Hindlimb muscle (tissue), 1 donor: Measurements from ENCODE around the gene RFX2. TPM values are rescaled to one million over a fixed set of nuclear protein-coding genes. Genes with fewer than 3 reads are reported as not detected.
"Not testable (repeated sequence)": the region's sequence is repeated elsewhere in the genome, so short reads cannot be mapped to it uniquely, and the experiment has no call there.

ENCODE experiments used
- DNase-seq: peaks from one replicate; pipeline ENCODE4 v3.0.0-alpha.2; 2013
- polyA plus RNA-seq: library from polyadenylated mRNA; unstranded; fragments of 120-200 nt; gene quantifications from one replicate; pipeline ENCODE4 v1.2.1, GENCODE V29; 2013; ENCODE audit not compliant: insufficient read length

RFX2 gene
- polyA plus RNA-seq, 1 donor, result 5.4 TPM

- no peak for DNase-seq
These were observed 36.2 kb downstream of the RFX2 start for GRCh38 chr19:6073858-6074708.

DNA sequence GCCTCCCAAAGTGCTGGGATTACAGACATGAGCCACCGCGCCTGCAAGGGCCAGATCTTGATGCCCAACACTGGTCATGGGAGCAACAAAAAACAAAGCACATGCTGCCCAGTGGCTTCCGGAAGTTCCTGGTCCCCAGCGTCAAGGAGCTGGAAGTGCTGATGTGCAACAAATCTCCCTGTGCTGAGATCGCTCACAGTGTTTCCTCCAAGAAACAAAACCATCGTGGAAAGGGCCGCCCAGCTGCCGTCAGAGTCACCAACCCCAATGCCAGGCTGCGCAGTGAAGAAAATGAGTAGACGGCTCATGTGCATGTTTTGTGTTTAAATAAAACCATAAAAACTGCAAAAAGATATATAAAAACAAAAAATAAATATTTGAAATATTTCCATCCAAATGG, 37.1 kb downstream of the RFX2 start:
- not testable (repeated sequence) for DNase-seq

DNA sequence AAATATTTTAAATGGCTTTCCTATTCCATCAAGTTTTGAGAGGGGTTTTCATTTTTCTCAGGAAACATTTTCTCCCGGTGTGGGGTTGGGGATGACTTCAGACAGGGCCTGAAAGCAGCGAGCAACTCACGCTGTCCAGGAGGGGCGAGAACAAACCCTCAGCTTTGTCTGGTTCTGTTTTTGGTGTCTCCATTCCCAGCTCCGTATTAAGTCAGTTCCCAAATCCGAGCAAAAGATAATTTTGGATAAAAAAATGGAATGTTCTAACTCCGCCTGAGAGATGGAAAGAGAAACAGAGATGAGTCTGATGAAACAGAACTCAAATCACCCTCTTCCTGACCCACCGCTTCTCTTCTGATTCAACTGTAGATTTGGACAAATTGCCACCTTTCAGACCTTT, 38.4 kb downstream of the RFX2 start:
- DNase-seq, result no peak

GRCh38 chr19:6070720-6071485, 39.4 kb downstream of the RFX2 start:
- DNase-seq, result no peak

DNA sequence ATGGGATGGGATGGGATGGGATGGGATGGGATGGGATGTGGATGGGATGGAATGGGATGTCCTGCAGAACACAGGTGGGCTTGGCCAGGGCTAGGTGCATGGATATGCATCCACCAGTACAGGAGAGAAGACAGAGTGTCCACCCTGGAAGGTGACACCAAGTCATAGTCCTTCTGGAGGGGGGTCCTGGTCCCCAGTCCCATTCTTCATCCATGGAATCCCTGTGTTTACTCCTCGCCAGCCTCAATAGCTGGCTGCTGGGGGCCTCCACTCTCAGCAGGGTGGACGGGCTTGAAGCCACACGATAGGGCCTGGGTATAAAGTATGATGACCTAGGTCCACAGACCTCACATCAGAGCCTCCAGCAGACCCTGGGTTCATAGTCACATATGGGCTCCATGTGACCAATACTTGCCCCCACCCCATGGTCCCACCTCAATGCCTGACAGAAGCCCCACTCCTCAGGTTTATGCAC, 40.1 kb downstream of the RFX2 start:
- no peak for DNase-seq

- DNase-seq, result no peak
These were observed 41.0 kb downstream of the RFX2 start for GRCh38 chr19:6069268-6069791.

- DNase-seq, result no peak
These were observed 41.6 kb downstream of the RFX2 start for GRCh38 chr19:6068711-6069110.

GRCh38 chr19:6067975-6068374, 42.3 kb downstream of the RFX2 start:
- no peak for DNase-seq

- DNase-seq, result peak; percentile 95
These were observed 43.3 kb downstream of the RFX2 start for GRCh38 chr19:6066661-6067646.

GRCh38 chr19:6065685-6066374, 44.5 kb downstream of the RFX2 start:
- DNase-seq, result no peak

DNA sequence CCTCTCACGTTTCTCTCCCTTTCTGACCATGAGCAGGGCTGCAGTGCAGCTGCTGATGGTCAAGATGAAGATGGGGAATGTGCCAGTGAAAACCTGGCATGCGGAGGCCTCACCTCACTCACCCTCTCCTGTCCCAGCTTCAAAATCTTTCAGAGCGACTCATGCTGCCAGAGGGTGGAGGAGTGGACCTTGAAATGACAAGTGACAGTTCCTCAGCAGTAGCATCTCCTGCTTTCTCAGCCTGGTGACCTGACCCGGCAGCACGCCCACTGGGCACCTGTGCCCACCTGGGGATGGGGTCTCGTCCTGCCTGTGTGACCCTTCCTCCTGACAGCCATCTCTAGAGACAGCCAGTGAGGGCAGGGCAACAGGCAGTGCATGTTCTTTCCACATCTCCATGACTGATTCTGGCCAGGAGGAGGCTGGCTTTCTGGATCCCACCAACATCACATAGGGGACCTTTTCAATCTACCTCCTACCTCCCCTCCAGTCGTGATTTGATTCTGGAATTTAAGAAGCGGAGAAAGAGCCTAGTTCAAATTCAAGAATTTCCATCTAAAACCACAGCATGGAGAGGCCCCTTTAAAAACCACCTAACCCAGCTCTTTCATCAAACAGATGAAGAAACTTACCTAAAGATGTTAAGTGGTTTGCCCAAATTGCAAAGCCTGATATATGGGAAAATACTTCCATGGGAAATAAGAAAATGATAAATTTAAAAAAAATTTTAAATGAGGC, 45.8 kb downstream of the RFX2 start:
- no peak for DNase-seq

DNA sequence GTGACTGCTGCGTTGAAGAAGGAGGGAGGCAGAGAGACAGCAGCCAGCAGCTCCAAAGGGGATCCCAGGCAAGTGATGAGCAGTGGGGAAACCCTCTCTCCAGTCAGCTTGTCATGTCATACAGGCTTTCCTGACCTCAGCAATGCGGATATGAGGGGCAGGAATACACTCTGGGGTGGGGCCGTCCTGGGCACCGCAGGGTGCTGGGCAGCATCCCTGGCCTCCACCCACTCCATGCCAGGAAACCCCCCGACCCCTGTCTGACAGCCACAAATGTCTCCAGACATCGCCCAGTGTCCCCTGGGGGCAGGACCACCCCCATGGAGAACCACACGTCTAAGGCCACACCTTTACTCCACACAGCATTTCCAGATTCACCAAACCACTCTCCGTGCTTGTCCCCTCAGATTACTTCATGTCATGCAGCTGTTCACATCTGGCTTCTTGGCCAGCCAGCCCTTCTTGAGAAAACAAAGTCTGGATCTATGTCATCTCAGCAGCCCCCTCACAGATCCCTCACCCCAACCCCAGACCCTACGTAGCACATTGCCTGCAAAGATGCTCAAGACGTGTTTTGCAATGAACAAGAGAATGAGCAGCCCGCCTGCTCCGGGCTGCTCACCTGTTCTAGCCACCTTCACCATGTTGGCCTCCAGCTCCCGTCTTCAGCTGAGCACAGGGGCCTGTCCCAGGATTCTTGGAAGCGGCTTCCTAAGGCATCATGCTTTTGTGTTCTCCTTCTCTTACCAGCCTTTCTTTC, 46.5 kb downstream of the RFX2 start:
- no peak for DNase-seq

DNA sequence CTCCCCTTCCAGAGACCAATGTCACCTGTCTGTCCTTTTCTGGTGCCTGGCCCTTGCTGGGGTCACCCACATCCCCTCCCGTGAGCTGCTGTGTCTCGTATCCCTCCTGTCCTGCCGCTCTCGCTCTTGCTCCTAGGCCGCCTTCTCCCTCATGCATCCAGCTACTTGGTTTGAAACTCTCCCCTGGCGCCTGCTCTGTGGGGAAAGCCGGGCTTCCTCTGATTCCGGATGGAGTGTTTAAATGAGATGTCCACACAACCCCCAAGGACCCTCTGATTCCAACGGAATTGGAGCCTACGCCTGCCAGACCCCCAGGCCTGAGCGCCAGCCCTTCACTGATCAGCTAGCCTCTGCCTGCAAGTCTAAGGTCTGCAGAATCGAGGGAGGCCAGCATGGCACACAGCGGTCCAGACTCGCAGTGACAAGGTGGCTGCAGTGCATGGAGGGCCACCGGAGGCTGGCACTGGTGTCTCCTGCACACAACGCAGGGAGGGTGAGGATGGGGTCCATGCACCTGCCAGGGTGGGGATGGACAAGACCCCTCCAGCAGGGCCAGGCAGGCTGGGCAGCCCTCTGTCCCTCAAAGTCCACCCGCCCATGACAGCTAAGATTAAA, 47.2 kb downstream of the RFX2 start:
- DNase-seq, result no peak

GRCh38 chr19:6062274-6062673, 48.0 kb downstream of the RFX2 start:
- DNase-seq, result no peak

DNA sequence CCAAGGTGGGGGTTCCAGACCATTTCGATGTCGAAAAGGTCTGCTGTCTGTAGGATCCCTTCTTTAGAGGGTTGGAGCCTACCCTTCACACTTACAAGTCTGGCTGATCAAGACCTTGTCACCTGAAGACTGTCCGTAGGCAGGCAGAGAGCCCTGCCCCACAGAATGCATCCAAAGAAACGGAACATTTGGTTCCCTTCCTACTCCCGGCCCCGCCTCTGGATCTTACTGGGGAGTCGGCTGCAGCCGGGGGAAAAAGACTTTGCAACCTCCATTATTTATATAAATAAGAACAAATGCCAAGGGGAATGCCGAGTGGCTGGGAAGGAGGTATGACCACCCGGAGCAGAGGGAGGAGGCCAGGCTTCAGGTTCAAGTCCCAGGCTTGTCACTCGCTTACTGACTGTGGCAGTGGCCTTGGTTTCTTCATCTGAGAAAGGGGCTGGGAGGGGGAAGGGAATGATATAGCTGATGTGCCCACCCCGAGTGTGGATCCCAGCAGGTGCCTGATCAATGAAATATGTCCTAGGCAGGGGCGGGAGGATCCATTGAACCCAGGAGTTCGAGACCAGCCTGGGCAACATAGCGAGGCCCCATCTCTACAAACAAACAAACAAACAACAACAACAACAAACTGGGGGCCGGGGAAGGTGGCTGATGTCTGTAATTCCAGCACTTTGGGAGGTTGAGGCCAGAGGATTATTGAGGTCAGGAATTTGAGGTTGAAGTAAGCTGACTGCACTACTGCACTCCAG, 48.7 kb downstream of the RFX2 start:
- no peak for DNase-seq

GRCh38 chr19:6060600-6061375, 49.5 kb downstream of the RFX2 start:
- no peak for DNase-seq

DNA sequence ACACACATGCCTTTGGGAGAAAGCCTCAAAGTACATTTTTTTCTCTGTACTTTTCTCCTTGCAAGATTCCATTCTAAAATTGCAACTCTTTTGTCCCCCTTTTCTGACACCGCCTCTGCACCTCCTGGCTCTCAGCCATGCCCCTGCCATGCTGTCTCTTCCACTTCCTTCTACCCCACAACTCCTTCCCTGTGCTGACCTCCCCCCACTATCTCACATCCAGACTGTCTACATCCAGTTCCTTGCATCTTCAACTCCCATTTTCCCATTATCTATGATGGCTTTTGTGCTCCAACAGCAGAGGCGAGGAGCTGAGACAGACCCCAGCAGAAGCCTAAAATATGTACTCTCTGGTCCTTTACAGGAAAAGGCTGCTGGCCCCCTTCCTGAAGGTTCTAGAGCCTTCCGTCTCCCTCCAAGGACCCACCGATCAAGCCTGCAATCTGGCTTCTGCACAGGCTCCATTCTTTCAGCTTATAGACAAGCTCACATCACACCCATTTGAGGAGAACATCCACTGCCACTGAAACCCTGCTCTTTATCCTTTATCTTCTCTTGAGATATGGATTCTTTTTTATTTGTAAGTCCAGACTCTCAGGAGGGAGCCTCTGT, 50.2 kb downstream of the RFX2 start:
- DNase-seq, result no peak
